Measurements from ENCODE around the gene CTNNA1. TPM values are rescaled to one million over a fixed set of nuclear protein-coding genes. Genes with fewer than 3 reads are reported as not detected.

The CTNNA1 gene
- total and polyA plus RNA-seq, 4 donors = 107 to 446 (median 278) TPM

GRCh38 chr5:138849439-138849838 lies 96.2 kb downstream of the CTNNA1 start:
- no peak for ATAC-seq (ENCODE audit: low FRiP score)
- H3K4me1 ChIP-seq (ENCODE audit: control insufficient read depth in 1 of 2, insufficient read depth in 2 of 2, low read length in 2 of 2) = peaks cover 0 to 3% of the 10 kb centered on the region in 2 donors

GRCh38 chr5:138849882-138850281 lies 96.7 kb downstream of the CTNNA1 start:
- H3K9me3 ChIP-seq (ENCODE audit: control insufficient read depth, low read length) = no peaks in the 10 kb centered on the region
- 36 to 46% methylated on average over 1 of the region's 1 CpG for WGBS, 2 donors
- H3K36me3 ChIP-seq (ENCODE audit: control insufficient read depth in 1 of 2, insufficient read depth in 2 of 2, low read length in 1 of 2) = no peaks in the 10 kb centered on the region
- no peaks in the 10 kb centered on the region for H3K27me3 ChIP-seq (ENCODE audit: control insufficient read depth in 1 of 2, insufficient read depth in 2 of 2, low read length in 1 of 2)
- H3K4me3 ChIP-seq (ENCODE audit: low read length in 2 of 2) = no peak overlapping the region
- H3K27ac ChIP-seq (ENCODE audit: low read depth in 1 of 2, low read length in 2 of 2) = no peak overlapping the region
- intact Hi-C loops (cut with DNase I) = no loop called here
- peaks cover 0 to 3% of the 10 kb centered on the region in 2 donors for H3K4me1 ChIP-seq (ENCODE audit: control insufficient read depth in 1 of 2, insufficient read depth in 2 of 2, low read length in 2 of 2)
- ATAC-seq (ENCODE audit: low FRiP score) (no peak), DNase-seq (no peak)

More at GRCh38 chr5:138849439-138849838, 96.2 kb downstream of the CTNNA1 start:
- 23 to 46% methylated on average over 3 of the region's 3 CpGs for WGBS, 2 donors
- intact Hi-C loops (cut with DNase I) = no loop called here
- no peaks in the 10 kb centered on the region for H3K9me3 ChIP-seq (ENCODE audit: control insufficient read depth, low read length)
- no peak overlapping the region for H3K27ac ChIP-seq (ENCODE audit: low read depth in 1 of 2, low read length in 2 of 2)
- no peaks in the 10 kb centered on the region for H3K36me3 ChIP-seq (ENCODE audit: control insufficient read depth in 1 of 2, insufficient read depth in 2 of 2, low read length in 1 of 2)
- H3K27me3 ChIP-seq (ENCODE audit: control insufficient read depth in 1 of 2, insufficient read depth in 2 of 2, low read length in 1 of 2) = no peaks in the 10 kb centered on the region
- no peak for DNase-seq
- H3K4me3 ChIP-seq (ENCODE audit: low read length in 2 of 2) = no peak overlapping the region

DNA sequence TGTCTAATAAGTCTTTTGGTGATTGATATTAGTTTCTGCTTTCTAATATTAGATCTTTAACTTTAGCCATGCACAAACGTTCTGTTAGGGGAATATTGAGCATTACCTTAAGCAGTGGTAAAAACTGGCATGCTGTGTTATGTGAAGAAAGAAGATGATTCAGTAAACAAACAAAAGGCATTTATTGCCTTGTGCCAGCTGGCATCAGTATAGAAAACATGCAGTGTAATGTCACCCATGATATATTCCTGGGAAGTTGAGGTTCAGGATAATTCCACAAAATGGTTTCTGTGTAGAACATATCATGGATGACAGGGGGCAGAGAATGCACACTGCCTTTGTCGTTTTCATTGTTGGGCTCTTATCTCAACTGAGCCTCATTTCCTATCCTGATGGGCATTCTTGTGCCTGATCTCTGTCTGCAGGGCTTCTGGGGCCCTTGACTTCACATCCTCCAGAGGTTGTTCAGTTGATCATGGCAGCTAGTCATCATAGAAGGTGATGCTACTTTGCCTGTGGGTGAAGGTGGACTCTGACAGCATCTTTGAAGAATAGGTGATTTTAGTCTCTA lies 97.7 kb downstream of the CTNNA1 start:
- Histone ChIP-seq H3K27me3 (ENCODE audit: control insufficient read depth in 1 of 2, insufficient read depth in 2 of 2, low read length in 1 of 2) (no peaks in the 10 kb centered on the region), H3K4me3 (ENCODE audit: low read length in 2 of 2) (no peak overlapping the region), H3K27ac (ENCODE audit: low read depth in 1 of 2, low read length in 2 of 2) (no peak overlapping the region), H3K4me1 (ENCODE audit: control insufficient read depth in 1 of 2, insufficient read depth in 2 of 2, low read length in 2 of 2) (peaks cover 0 to 1% of the 10 kb centered on the region in 2 donors), H3K36me3 (ENCODE audit: control insufficient read depth in 1 of 2, insufficient read depth in 2 of 2, low read length in 1 of 2) (no peaks in the 10 kb centered on the region), H3K9me3 (ENCODE audit: control insufficient read depth, low read length) (no peaks in the 10 kb centered on the region)
- WGBS, 2 donors = 31% methylated on average over 2 of the region's 2 CpGs
- no peak for ATAC-seq (ENCODE audit: low FRiP score)
- intact Hi-C loops (cut with DNase I) = no loop called here
- DNase-seq = no peak

GRCh38 chr5:138853132-138853531 lies 99.9 kb downstream of the CTNNA1 start:
- Histone ChIP-seq H3K36me3 (ENCODE audit: control insufficient read depth in 1 of 2, insufficient read depth in 2 of 2, low read length in 1 of 2) (no peaks in the 10 kb centered on the region), H3K4me3 (ENCODE audit: low read length in 2 of 2) (no peak overlapping the region), H3K9me3 (ENCODE audit: control insufficient read depth, low read length) (no peaks in the 10 kb centered on the region), H3K27ac (ENCODE audit: low read depth in 1 of 2, low read length in 2 of 2) (no peak overlapping the region), H3K4me1 (ENCODE audit: control insufficient read depth in 1 of 2, insufficient read depth in 2 of 2, low read length in 2 of 2) (peaks cover 0 to 1% of the 10 kb centered on the region in 2 donors), H3K27me3 (ENCODE audit: control insufficient read depth in 1 of 2, insufficient read depth in 2 of 2, low read length in 1 of 2) (no peaks in the 10 kb centered on the region)
- 82 to 89% methylated on average over 9 of the region's 9 CpGs for WGBS, 2 donors
- ATAC-seq (ENCODE audit: low FRiP score) (no peak), DNase-seq (no peak)
- intact Hi-C loops (cut with DNase I) = no loop called here

GRCh38 chr5:138867011-138867410 lies 113.8 kb downstream of the CTNNA1 start:
- intact Hi-C loops (cut with DNase I) = no loop called here
- Histone ChIP-seq H3K9me3 (ENCODE audit: control insufficient read depth, low read length) (no peaks in the 10 kb centered on the region), H3K4me1 (ENCODE audit: control insufficient read depth in 1 of 2, insufficient read depth in 2 of 2, low read length in 2 of 2) (peaks cover 0 to 5% of the 10 kb centered on the region in 2 donors), H3K36me3 (ENCODE audit: control insufficient read depth in 1 of 2, insufficient read depth in 2 of 2, low read length in 1 of 2) (peaks cover 0 to 1% of the 10 kb centered on the region in 2 donors), H3K27me3 (ENCODE audit: control insufficient read depth in 1 of 2, insufficient read depth in 2 of 2, low read length in 1 of 2) (no peaks in the 10 kb centered on the region), H3K27ac (ENCODE audit: low read depth in 1 of 2, low read length in 2 of 2) (no peak overlapping the region), H3K4me3 (ENCODE audit: low read length in 2 of 2) (no peak overlapping the region)
- DNase-seq (no peak), ATAC-seq (ENCODE audit: low FRiP score) (no peak)
- 89 to 100% methylated on average over 1 of the region's 1 CpG for WGBS, 2 donors

- ATAC-seq (ENCODE audit: low FRiP score) = no peak
- Histone ChIP-seq H3K4me3 (ENCODE audit: low read length in 2 of 2) (no peak overlapping the region), H3K27ac (ENCODE audit: low read depth in 1 of 2, low read length in 2 of 2) (no peak overlapping the region), H3K36me3 (ENCODE audit: control insufficient read depth in 1 of 2, insufficient read depth in 2 of 2, low read length in 1 of 2) (peaks cover 0 to 1% of the 10 kb centered on the region in 2 donors), H3K27me3 (ENCODE audit: control insufficient read depth in 1 of 2, insufficient read depth in 2 of 2, low read length in 1 of 2) (no peaks in the 10 kb centered on the region), H3K9me3 (ENCODE audit: control insufficient read depth, low read length) (no peaks in the 10 kb centered on the region), H3K4me1 (ENCODE audit: control insufficient read depth in 1 of 2, insufficient read depth in 2 of 2, low read length in 2 of 2) (peaks cover 4 to 5% of the 10 kb centered on the region in 2 donors)
- DNase-seq = no peak
- 44 to 73% methylated on average over 1 of the region's 1 CpG for WGBS, 2 donors
- intact Hi-C loops (cut with DNase I) = no loop called here
Measured at GRCh38 chr5:138869038-138869437, 115.8 kb downstream of the CTNNA1 start.

- Histone ChIP-seq H3K9me3 (ENCODE audit: control insufficient read depth, low read length) (no peaks in the 10 kb centered on the region), H3K4me3 (ENCODE audit: low read length in 2 of 2) (peak overlapping the region in 1 of 2 donors; percentile 10), H3K4me1 (ENCODE audit: control insufficient read depth in 1 of 2, insufficient read depth in 2 of 2, low read length in 2 of 2) (peaks cover 4 to 5% of the 10 kb centered on the region in 2 donors), H3K27me3 (ENCODE audit: control insufficient read depth in 1 of 2, insufficient read depth in 2 of 2, low read length in 1 of 2) (no peaks in the 10 kb centered on the region), H3K36me3 (ENCODE audit: control insufficient read depth in 1 of 2, insufficient read depth in 2 of 2, low read length in 1 of 2) (peaks cover 0 to 1% of the 10 kb centered on the region in 2 donors), H3K27ac (ENCODE audit: low read depth in 1 of 2, low read length in 2 of 2) (peak overlapping the region in 1 of 2 donors; percentile 17)
- intact Hi-C loops (cut with DNase I) = no loop called here
- no peak for ATAC-seq (ENCODE audit: low FRiP score)
- WGBS, 2 donors = 17 to 21% methylated on average over 5 of the region's 5 CpGs
- DNase-seq = no peak
Measured at GRCh38 chr5:138869763-138870500, 116.7 kb downstream of the CTNNA1 start.

GRCh38 chr5:138870611-138871010 lies 117.4 kb downstream of the CTNNA1 start:
- ATAC-seq (ENCODE audit: low FRiP score) = no peak
- no peaks in the 10 kb centered on the region for H3K27me3 ChIP-seq (ENCODE audit: control insufficient read depth in 1 of 2, insufficient read depth in 2 of 2, low read length in 1 of 2)
- intact Hi-C loops (cut with DNase I) = no loop called here
- WGBS, 2 donors = 41 to 43% methylated on average over 3 of the region's 3 CpGs
- DNase-seq = no peak
- H3K36me3 ChIP-seq (ENCODE audit: control insufficient read depth in 1 of 2, insufficient read depth in 2 of 2, low read length in 1 of 2) = peaks cover 0 to 1% of the 10 kb centered on the region in 2 donors
- H3K27ac ChIP-seq (ENCODE audit: low read depth in 1 of 2, low read length in 2 of 2) = peak overlapping the region in 1 of 2 donors; percentile 17
- no peaks in the 10 kb centered on the region for H3K9me3 ChIP-seq (ENCODE audit: control insufficient read depth, low read length)
- peak overlapping the region in 1 of 2 donors; percentile 10 for H3K4me3 ChIP-seq (ENCODE audit: low read length in 2 of 2)
- H3K4me1 ChIP-seq (ENCODE audit: control insufficient read depth in 1 of 2, insufficient read depth in 2 of 2, low read length in 2 of 2) = peaks cover 4 to 7% of the 10 kb centered on the region in 2 donors

Measured in aorta (tissue), 5 donors.